GM21381 (cell line): ENCODE measurements around the gene COL15A1.

Experiments
- ATAC-seq: cut with Tn5 transposase; IDR thresholded peaks from one replicate; pipeline ENCODE4 v1.9.1; 2021; ENCODE audit warnings: mild to moderate bottlenecking, moderate library complexity; ENCODE audit not compliant: unreplicated experiment

The COL15A1 gene

DNA sequence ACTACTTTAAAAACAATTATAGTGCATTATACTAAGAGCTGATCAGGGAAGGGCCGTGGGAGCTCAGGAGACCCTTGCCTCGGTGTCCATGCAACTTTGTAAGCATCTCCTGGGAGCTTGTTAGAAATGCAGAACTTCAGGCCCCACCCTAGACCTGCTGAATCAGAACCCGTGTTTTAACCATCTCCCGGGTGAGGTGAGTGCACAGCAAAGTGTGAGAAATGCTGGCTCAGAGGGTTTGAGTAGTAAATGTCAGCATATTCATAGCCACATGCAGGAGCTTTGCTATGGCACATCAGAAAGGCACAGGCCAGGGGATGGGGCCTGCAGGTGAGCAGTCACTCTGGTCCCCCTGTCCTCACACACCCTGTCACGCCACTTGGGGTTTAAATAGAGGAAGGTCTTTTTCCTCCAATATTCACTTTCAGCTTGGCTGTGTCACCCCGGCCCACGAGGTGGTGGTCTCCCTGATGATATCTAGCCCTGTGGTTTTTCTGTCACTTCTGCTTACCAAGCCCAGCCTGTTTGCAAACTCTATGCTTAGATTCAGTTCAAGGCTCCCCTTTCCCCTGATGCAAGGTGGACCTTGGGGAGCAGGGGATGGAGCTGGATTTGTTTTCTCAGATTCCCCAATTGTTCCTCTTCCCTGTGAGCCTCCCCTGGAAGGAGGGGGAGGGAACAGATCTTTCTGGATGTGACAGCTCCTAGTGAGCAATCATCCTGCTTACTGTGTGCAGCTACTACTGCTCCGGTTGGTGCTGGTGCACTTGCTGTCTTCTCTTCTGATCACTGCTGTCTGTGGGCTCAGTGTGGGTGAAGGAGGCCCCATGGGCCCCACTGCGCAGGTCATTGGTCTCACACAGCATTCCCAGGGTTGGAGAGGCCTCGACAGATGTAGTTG is 109.4 kb downstream of the COL15A1 start:
- ATAC-seq, result no peak

GRCh38 chr9:99054581-99054980 is 110.9 kb downstream of the COL15A1 start:
- no peak for ATAC-seq

GRCh38 chr9:99055384-99055783 is 111.7 kb downstream of the COL15A1 start:
- ATAC-seq, result no peak

DNA sequence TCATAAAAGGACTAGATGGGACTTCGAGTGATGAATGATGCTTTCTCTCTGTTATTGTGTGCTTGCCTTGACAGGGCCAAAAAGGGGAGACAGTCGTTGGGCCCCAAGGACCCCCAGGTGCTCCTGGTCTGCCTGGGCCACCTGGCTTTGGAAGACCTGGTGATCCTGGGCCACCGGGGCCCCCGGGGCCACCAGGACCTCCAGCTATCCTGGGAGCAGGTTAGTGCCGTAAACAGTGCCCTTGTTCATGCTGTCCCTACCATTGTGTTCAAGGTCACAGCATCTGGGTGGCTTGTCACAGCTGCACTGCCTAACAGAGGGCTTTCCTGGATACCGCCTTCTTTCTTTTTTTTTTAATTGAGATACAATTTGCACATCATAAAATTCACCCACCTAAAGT is 112.5 kb downstream of the COL15A1 start:
- no peak for ATAC-seq

DNA sequence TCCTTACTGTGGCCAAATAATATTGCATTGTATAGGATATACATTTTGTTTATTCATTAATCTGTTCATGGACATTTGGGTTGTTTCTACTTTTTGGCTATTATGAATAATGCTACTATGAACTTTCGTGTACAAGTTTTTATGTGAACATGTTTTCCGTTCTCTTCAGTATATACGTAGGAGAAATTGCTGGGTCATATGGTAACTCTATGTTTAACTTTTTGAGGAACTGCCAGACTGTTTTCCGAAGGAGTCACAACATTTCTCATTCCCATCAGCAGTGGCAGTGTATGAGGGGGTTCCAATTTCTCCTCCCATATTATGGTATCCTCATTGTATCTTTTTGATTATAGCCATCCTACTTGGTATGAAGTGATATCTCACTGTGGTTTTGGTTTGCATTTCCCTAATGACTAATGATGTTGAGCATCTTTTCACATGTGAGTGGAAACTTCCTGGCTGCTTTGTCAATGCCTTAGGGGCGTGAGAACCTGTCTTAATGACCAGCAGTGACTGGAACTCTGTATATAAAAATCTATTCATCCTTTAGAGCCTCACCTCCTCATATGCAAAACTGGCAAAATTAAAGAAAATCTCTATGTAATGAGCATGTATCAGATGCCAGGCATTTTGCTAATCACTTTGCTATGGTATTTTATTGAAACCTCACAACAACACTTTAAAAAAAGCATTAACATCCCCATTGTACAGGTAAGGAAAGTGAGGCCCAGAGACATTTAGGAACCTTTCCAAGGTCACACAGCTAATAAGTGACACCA is 113.4 kb downstream of the COL15A1 start:
- ATAC-seq, result no peak

GRCh38 chr9:99057665-99058625 is 114.2 kb downstream of the COL15A1 start:
- ATAC-seq, result peak; percentile 86

DNA sequence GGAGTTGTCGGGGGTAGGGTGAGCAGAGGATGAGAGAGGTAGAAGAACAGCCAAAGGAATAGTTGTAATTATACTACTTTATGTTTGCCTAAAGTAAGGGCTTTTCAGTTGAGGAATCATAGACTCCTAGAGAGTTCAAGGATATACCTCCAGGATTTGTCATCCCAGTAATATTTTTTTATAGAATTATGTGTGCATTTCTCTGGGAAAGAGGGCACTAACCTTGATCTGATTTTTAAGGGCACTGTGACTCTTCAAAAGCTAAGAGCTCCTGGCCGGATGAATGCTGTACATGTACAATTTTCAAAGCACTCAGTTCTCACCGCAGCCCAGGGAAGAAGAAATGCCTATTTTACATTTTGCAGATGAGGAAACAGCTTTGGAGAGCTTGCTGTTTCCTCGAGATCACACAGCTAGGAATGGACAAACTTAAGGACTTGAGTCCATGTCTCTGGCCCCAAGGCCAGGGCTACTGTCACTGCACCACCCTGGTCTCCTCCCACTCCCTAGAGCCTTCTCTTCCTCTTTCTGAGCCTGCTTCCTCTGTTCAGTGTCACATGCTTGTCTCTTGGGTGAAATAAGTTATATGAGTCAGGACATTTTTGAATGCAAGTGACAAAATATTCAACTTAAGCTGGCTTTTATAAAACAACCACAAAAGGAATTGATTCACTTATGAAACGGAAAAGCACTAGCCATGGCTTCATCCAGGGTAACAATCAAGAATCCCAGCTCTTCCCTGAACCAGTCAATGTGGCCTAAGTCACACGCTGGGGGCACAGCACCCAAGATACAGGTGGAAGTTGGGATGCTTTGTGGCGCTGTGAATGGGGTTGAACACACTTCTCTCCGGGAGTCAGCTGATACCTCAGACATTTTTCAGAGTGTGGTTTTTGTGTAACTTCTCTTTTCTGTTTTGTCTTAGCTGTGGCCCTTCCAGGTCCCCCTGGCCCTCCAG is 115.5 kb downstream of the COL15A1 start:
- peak; percentile 60 for ATAC-seq

- no peak for ATAC-seq
Measured at GRCh38 chr9:99060621-99061020, 116.9 kb downstream of the COL15A1 start.

- no peak for ATAC-seq
Measured at GRCh38 chr9:99062549-99062948, 118.8 kb downstream of the COL15A1 start.

GRCh38 chr9:99063522-99063921 is 119.8 kb downstream of the COL15A1 start:
- no peak for ATAC-seq

GRCh38 chr9:99066571-99066970 is 122.9 kb downstream of the COL15A1 start:
- no peak for ATAC-seq

DNA sequence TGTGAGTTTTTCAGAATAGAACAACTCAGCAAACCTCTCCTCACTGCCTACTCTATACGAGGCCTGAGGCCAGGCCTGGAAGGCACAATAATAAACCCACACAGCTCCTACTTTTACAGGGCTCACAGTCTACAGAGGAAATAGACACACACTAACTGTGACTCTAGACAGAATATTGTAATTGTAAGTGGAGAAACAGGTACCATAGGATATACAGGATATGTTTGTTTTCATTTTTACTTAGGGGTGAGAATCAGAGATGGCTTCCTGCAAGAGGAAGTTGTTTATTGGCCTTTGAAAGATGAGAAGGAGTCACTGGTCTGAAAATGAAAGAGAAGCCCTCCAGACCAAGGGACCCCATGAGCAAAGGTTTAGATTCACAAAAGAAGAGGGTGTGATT is 125.4 kb downstream of the COL15A1 start:
- no peak for ATAC-seq

DNA sequence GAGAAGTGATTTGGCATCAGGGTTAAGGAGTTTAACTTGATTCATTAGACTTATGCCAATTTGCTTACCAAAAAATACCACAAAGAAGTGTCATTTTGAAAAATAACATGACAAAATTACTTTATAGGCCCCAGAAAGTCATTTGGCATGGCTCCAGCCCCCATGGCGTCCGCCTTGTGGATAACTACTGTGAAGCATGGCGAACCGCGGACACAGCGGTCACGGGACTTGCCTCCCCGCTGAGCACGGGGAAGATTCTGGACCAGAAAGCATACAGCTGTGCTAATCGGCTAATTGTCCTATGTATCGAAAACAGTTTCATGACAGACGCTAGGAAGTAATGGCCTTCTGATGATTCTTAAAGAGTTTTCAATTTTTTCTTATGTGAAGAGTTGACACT is 125.8 kb downstream of the COL15A1 start:
- ATAC-seq, result no peak

GRCh38 chr9:99070681-99071080 is 127.0 kb downstream of the COL15A1 start:
- no peak for ATAC-seq

DNA sequence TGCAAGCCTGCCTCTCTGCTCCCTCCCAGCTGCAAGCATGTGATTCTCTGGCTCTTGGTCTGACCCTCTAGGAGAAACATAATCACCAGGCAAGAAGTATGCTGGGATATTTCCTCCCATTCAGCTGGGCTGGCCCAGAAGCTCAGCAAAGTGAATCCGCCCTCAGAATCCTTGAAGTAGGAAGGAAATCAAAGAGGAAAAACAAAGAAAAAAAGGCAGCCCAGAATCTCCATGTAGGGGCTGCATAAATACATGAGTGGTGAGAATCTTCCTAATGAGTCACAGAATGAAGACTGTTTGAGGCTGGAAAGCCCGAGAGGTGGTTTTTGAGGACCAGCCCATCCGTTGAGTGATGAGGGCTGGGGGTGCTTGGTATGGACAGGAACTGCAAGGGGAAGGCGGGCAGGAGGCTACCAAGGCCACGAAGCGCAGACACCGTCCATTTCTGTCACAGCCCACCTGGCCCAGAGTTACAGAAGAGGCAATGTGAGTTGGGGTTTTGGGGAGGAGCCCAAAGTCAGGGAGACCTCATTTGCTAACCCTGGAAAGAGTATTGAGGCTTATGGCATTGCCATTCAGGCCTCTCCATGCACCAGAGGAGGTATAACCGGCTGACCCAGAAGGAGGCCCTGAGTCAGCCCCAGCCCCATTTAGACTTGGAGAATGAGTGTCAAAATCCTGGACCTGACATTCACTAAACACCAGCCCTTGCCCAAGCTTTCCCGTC is 127.8 kb downstream of the COL15A1 start:
- ATAC-seq, result no peak

- ATAC-seq, result no peak
Measured at GRCh38 chr9:99072040-99072394, 128.3 kb downstream of the COL15A1 start.

- no peak for ATAC-seq
Measured at GRCh38 chr9:99073347-99073746, 129.6 kb downstream of the COL15A1 start.

GRCh38 chr9:99073985-99074901 is 130.5 kb downstream of the COL15A1 start:
- no peak for ATAC-seq
